Endodermal cell (in vitro differentiated cells): ENCODE measurements around the gene BPNT1. TPM values are rescaled to one million over a fixed set of nuclear protein-coding genes. Genes with fewer than 3 reads are reported as not detected.

Experiments
- DNase-seq: peaks from one replicate; pipeline ENCODE4 v3.0.0-alpha.2; 2017
- H3K27ac ChIP-seq: 2 replicates; pipeline ENCODE4 v1.5.1; 2013; ENCODE audit warnings: mild to moderate bottlenecking, low read depth, low read length, moderate library complexity
- H3K27me3 ChIP-seq: 2 replicates; pipeline ENCODE4 v1.6.1; 2013; ENCODE audit warnings: mild to moderate bottlenecking, low read length, moderate library complexity; ENCODE audit not compliant: insufficient read depth, control insufficient read depth, poor library complexity, severe bottlenecking
- H3K36me3 ChIP-seq: 2 replicates; pipeline ENCODE4 v1.7.0; 2013; ENCODE audit warnings: mild to moderate bottlenecking, low read length, moderate library complexity; ENCODE audit not compliant: control insufficient read depth, insufficient read depth
- H3K4me1 ChIP-seq: one replicate; pipeline ENCODE4 v1.7.0; 2013; ENCODE audit warnings: low read length; ENCODE audit not compliant: control insufficient read depth, insufficient read depth
- H3K4me3 ChIP-seq: 2 replicates; pipeline ENCODE4 v1.5.1; 2013; ENCODE audit warnings: mild to moderate bottlenecking, low read length, moderate library complexity
- H3K9ac ChIP-seq: 2 replicates; pipeline ENCODE4 v1.6.1; 2013; ENCODE audit warnings: mild to moderate bottlenecking, low read length, moderate library complexity; ENCODE audit not compliant: poor library complexity, severe bottlenecking; ENCODE audit errors: extremely low read depth
- H3K9me3 ChIP-seq: 2 replicates; pipeline ENCODE4 v1.6.1; 2013; ENCODE audit warnings: mild to moderate bottlenecking, low read length, moderate library complexity; ENCODE audit not compliant: control insufficient read depth
- H3K27ac Mint-ChIP-seq: 2 replicates; pipeline ENCODE4 v1.8.0; 2020; ENCODE audit warnings: mixed read lengths
- H3K27me3 Mint-ChIP-seq: 2 replicates; pipeline ENCODE4 v1.8.0; 2021; ENCODE audit warnings: mild to moderate bottlenecking, mixed read lengths; ENCODE audit not compliant: insufficient read depth
- H3K36me3 Mint-ChIP-seq: 2 replicates; pipeline ENCODE4 v1.8.0; 2020; ENCODE audit warnings: low read depth, mixed read lengths
- H3K4me1 Mint-ChIP-seq: 2 replicates; pipeline ENCODE4 v1.8.0; 2020; ENCODE audit warnings: mixed read lengths
- H3K4me3 Mint-ChIP-seq: 2 replicates; pipeline ENCODE4 v1.8.0; 2020; ENCODE audit warnings: mild to moderate bottlenecking, moderate library complexity, mixed read lengths
- H3K9me3 Mint-ChIP-seq: 2 replicates; pipeline ENCODE4 v1.8.0; 2020; ENCODE audit warnings: mild to moderate bottlenecking, mixed read lengths
- CTCF ChIP-seq: fragments of 200-600 bp; sonication (generic); conservative IDR thresholded peaks from 2 replicates; pipeline ENCODE4 v1.5.0; 2021; ENCODE audit warnings: antibody characterized with exemption, mild to moderate bottlenecking
- WGBS, 2 experiments: methylation state at CpG; one replicate each; pipeline versions ENCODE4 v1.1.5 to v1.1.7; 2013; ENCODE audit warnings: missing lambda C conversion rate in 2 of 2, mixed read lengths in 1 of 2; ENCODE audit not compliant: insufficient coverage in 1 of 2, insufficient read length in 1 of 2; 5-methylcytosine and 5-hydroxymethylcytosine counted together
- total RNA-seq, 2 donors: library from RNA; stranded (reverse); fragmentation: NEBNext Ultra II Directional in 1 of 2; extraction: Animal tissue kit (Norgen Biotek cat#: 25700) in 1 of 2; gene quantifications; 2 replicates in 1 of 2; 3 replicates in 1 of 2; pipeline ENCODE4 v1.2.1, GENCODE V29; 2021

BPNT1 gene
- total RNA-seq, 2 donors from 2014 or later: 13.1 to 15.6 TPM

DNA sequence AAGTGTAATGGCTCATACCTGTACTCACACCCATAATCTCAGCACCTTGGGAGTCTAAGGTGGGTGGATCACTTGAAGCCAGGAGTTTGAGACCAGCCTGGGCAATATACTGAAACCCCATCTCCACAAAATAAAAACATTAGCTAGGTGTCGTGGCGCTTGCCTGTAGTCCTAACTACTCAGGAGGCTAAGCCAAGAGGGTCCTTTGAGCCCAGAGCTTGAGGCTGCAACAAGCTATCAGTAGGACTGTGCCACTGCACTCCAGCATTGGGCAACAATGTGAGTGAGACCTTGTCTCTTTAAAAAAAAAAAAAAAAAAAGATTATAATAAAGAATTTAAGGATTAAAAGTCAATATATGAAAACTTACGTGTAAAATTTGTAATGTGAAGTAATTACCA is 11.7 kb downstream of the BPNT1 start:
- no peaks in the 10 kb centered on the region for H3K27me3 Mint-ChIP-seq
- Histone ChIP-seq H3K4me3 (no peak overlapping the region), H3K9me3 (no peaks in the 10 kb centered on the region), H3K27me3 (no peaks in the 10 kb centered on the region), H3K4me1 (no peaks in the 10 kb centered on the region), H3K36me3 (peaks cover 7% of the 10 kb centered on the region), H3K27ac (no peak overlapping the region), H3K9ac (no peak overlapping the region)
- peaks cover 30% of the 10 kb centered on the region for H3K36me3 Mint-ChIP-seq
- H3K4me3 Mint-ChIP-seq: no peak overlapping the region
- DNase-seq: no peak
- H3K27ac Mint-ChIP-seq: no peak overlapping the region
- no peaks in the 10 kb centered on the region for H3K4me1 Mint-ChIP-seq
- H3K9me3 Mint-ChIP-seq: no peaks in the 10 kb centered on the region
- 93 to 94% methylated on average over 2 of the region's 3 CpGs for WGBS, 2 experiments
- TF ChIP-seq CTCF: no peak

DNA sequence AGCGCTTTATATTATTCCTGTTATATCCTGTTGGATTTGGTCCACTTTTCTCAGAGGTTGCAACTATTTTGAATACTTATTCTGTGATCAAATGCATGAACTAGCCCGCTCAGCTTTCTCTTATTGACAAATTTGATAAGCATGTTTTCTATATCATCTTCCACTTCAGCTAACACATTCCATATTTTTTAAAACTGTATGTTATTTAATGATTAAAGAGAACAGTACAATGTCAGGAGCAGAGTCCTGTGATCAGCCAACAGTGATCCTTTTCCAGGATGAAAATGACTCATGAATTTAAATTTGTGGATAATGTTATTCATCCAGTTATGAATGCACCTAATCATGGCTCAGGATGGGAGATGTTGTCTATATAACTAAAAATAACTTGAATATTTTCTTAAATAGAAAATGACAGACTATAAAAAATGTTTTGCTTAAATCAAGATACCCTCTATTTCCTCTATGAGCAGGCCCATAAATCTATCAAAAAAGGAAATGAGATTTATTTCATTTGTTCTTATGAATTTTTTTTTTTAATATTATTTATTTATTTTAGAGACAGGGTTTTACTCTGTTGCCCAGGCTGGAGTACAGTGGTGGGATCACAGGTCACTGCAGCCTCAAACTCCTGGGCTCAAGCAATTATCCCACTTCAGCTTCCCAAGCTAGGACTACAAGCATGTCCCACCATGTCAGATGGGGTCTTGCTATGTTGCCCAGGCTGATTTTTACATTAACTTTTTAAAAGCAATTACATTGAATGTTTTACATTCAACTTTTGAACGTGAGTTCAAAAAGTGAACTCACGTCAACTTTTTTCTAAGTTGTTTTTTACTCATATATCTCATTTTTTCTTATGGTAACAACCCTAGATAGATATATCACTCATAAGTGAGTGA is 12.5 kb downstream of the BPNT1 start:
- H3K4me3 Mint-ChIP-seq: no peak overlapping the region
- no peaks in the 10 kb centered on the region for H3K9me3 ChIP-seq
- no peak overlapping the region for H3K9ac ChIP-seq
- DNase-seq: no peak
- no peaks in the 10 kb centered on the region for H3K4me1 ChIP-seq
- no peak overlapping the region for H3K27ac Mint-ChIP-seq
- WGBS, 2 experiments: 94 to 100% methylated on average over 1 to 4 of the region's 4 CpGs
- peaks cover 33% of the 10 kb centered on the region for H3K36me3 Mint-ChIP-seq
- H3K9me3 Mint-ChIP-seq: no peaks in the 10 kb centered on the region
- H3K27me3 ChIP-seq: no peaks in the 10 kb centered on the region
- no peak overlapping the region for H3K4me3 ChIP-seq
- no peak for TF ChIP-seq CTCF
- H3K27ac ChIP-seq: no peak overlapping the region
- peaks cover 14% of the 10 kb centered on the region for H3K36me3 ChIP-seq
- H3K4me1 Mint-ChIP-seq: no peaks in the 10 kb centered on the region
- H3K27me3 Mint-ChIP-seq: no peaks in the 10 kb centered on the region

- DNase-seq: no peak
- Mint-ChIP-seq H3K4me1 (no peaks in the 10 kb centered on the region), H3K4me3 (no peak overlapping the region), H3K36me3 (peaks cover 31% of the 10 kb centered on the region), H3K9me3 (no peaks in the 10 kb centered on the region), H3K27me3 (peaks cover 9% of the 10 kb centered on the region), H3K27ac (no peak overlapping the region)
- Histone ChIP-seq H3K27me3 (no peaks in the 10 kb centered on the region), H3K9ac (no peak overlapping the region), H3K36me3 (peaks cover 17% of the 10 kb centered on the region), H3K4me3 (no peak overlapping the region), H3K27ac (no peak overlapping the region), H3K9me3 (peaks cover 2% of the 10 kb centered on the region), H3K4me1 (no peaks in the 10 kb centered on the region)
- 93 to 100% methylated on average over 1 to 3 of the region's 3 CpGs for WGBS, 2 experiments
- TF ChIP-seq CTCF: no peak
Measured at GRCh38 chr1:220067269-220068204, 22.1 kb downstream of the BPNT1 start.
